Thyroid gland (tissue), 4 donors: Measurements from ENCODE around the gene KCTD21. TPM values are rescaled to one million over a fixed set of nuclear protein-coding genes. Genes with fewer than 3 reads are reported as not detected.

Source experiments
- DNase-seq, 2 donors: peaks; one replicate each; pipeline ENCODE4 v3.0.0-alpha.2; 2019
- H3K27ac ChIP-seq, 3 donors: fragments of 200-600 bp; sonication (generic); 1 replicate in 2 of 3; 2 replicates in 1 of 3; pipeline ENCODE4 v1.5.1; 2016 to 2019; ENCODE audit warnings: mild to moderate bottlenecking in 1 of 3, moderate library complexity in 1 of 3
- H3K27me3 ChIP-seq: fragments of 200-600 bp; sonication (generic); one replicate; pipeline ENCODE4 v1.5.1; 2019
- H3K36me3 ChIP-seq, 2 donors: fragments of 200-600 bp; sonication (generic); one replicate each; pipeline ENCODE4 v1.5.1; 2016 to 2019
- H3K4me1 ChIP-seq, 2 donors: fragments of 200-600 bp; sonication (generic); one replicate each; pipeline ENCODE4 v1.5.1; 2017 to 2019
- H3K4me3 ChIP-seq, 3 donors: fragments of 200-600 bp; sonication (generic); replicated peaks in 1 of 3; 1 replicate in 2 of 3; 2 replicates in 1 of 3; pipeline ENCODE4 v1.5.1; 2016; ENCODE audit warnings: mild to moderate bottlenecking in 1 of 3
- H3K9me3 ChIP-seq: fragments of 200-600 bp; sonication (generic); one replicate; pipeline ENCODE4 v1.5.1; 2017
- POLR2A ChIP-seq, 2 donors: fragments of 450-650 bp; IDR thresholded peaks; one replicate each; pipeline ENCODE4 v1.6.1; 2017; ENCODE audit warnings: antibody characterized with exemption in 2 of 2, mild to moderate bottlenecking in 2 of 2, moderate library complexity in 1 of 2
- WGBS, 2 donors: methylation state at CpG; one replicate each; pipeline ENCODE4 v1.1.5; 2017; 5-methylcytosine and 5-hydroxymethylcytosine counted together
- intact Hi-C: fragments of 100-400 bp; cut with DNase I; formaldehyde crosslinking; loops from one replicate; pipeline ENCODE4 v1.15.1; 2023
- total RNA-seq, 4 donors: library from RNA; depleted of rRNA; stranded (reverse); fragments of >200 nt; gene quantifications; one replicate each; pipeline ENCODE4 v1.2.3, GENCODE V29; 2016
- TF ChIP-seq, protein P1 (sequence below), 6 experiments: fragments of 200-600 bp in 3 of 6; fragments of 450-650 bp in 3 of 6; sonication (generic) in 3 of 6; IDR thresholded peaks; one replicate each; pipeline ENCODE4 v1.5.1; 2016 to 2019; ENCODE audit warnings: antibody characterized with exemption in 6 of 6, mild to moderate bottlenecking in 2 of 6, inconsistent platforms in 1 of 6, moderate library complexity in 1 of 6

KCTD21 gene
- total RNA-seq, 4 donors from 2014 or later = 16.6 to 23.4 (median 17.0) TPM

DNA sequence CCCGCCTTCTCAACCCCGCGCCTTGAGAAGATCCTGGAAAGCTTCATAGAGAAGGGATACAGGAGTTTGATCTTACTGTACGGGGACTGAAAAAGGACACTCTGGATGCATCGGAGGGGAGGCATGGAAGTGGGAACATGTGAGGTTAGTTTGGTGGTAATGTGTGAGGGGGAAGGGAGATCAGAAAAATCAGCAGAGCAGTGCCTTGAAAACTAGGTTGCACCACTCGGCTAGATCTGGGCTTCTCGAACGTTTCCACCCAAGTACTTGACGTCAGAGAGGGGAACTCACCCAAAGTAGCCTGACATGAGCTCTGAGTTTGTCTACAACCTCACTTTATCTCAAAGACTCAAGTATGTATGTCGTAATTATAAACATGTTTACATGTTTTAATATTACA is 14.8 kb upstream of the KCTD21 start:
- no peaks in the 10 kb centered on the region for H3K4me1 ChIP-seq
- 86 to 87% methylated on average over 10 of the region's 10 CpGs for WGBS, 2 donors
- H3K9me3 ChIP-seq = no peaks in the 10 kb centered on the region
- no peak overlapping the region for H3K27ac ChIP-seq
- intact Hi-C loops = no loop called here
- DNase-seq = no peak
- peaks cover 3 to 19% of the 10 kb centered on the region in 2 donors for H3K36me3 ChIP-seq
- no peaks in the 10 kb centered on the region for H3K27me3 ChIP-seq
- TF ChIP-seq, protein P1, sequence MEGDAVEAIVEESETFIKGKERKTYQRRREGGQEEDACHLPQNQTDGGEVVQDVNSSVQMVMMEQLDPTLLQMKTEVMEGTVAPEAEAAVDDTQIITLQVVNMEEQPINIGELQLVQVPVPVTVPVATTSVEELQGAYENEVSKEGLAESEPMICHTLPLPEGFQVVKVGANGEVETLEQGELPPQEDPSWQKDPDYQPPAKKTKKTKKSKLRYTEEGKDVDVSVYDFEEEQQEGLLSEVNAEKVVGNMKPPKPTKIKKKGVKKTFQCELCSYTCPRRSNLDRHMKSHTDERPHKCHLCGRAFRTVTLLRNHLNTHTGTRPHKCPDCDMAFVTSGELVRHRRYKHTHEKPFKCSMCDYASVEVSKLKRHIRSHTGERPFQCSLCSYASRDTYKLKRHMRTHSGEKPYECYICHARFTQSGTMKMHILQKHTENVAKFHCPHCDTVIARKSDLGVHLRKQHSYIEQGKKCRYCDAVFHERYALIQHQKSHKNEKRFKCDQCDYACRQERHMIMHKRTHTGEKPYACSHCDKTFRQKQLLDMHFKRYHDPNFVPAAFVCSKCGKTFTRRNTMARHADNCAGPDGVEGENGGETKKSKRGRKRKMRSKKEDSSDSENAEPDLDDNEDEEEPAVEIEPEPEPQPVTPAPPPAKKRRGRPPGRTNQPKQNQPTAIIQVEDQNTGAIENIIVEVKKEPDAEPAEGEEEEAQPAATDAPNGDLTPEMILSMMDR (IDR thresholded peaks at IDR 0.05) = no peak
- TF ChIP-seq POLR2A (IDR thresholded peaks at IDR 0.05) = no peak
- H3K4me3 ChIP-seq = no peak overlapping the region

DNA sequence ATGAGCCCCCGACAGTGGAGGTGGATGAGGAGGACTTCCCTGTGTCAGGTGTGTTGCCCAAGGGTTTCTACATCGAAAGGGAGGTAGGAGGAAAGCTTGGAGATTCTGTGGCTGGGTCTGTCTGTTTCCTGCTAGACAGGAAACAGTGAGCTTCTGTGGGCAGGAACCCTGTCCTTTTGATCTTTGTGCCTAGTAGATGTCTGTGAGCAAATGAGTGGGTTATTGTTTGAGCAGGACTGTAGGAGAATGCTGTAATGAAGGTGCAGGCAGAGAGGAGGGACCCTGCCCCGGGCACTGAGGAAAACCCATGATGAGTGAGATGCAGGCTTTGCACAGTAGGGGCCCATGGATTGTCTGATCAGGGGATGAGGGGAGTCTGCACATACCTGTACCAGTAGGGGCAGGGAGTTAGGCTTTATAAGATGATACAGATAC is 14.3 kb upstream of the KCTD21 start:
- H3K27me3 ChIP-seq = no peaks in the 10 kb centered on the region
- no peak overlapping the region for H3K4me3 ChIP-seq
- H3K4me1 ChIP-seq = no peaks in the 10 kb centered on the region
- peaks cover 3 to 19% of the 10 kb centered on the region in 2 donors for H3K36me3 ChIP-seq
- no peak overlapping the region for H3K27ac ChIP-seq
- intact Hi-C loops = no loop called here
- H3K9me3 ChIP-seq = no peaks in the 10 kb centered on the region
- WGBS, 2 donors = 63 to 83% methylated on average over 3 of the region's 3 CpGs
- no peak for TF ChIP-seq POLR2A (IDR thresholded peaks at IDR 0.05)
- TF ChIP-seq, protein P1 (IDR thresholded peaks at IDR 0.05) = no peak
- DNase-seq = no peak

DNA sequence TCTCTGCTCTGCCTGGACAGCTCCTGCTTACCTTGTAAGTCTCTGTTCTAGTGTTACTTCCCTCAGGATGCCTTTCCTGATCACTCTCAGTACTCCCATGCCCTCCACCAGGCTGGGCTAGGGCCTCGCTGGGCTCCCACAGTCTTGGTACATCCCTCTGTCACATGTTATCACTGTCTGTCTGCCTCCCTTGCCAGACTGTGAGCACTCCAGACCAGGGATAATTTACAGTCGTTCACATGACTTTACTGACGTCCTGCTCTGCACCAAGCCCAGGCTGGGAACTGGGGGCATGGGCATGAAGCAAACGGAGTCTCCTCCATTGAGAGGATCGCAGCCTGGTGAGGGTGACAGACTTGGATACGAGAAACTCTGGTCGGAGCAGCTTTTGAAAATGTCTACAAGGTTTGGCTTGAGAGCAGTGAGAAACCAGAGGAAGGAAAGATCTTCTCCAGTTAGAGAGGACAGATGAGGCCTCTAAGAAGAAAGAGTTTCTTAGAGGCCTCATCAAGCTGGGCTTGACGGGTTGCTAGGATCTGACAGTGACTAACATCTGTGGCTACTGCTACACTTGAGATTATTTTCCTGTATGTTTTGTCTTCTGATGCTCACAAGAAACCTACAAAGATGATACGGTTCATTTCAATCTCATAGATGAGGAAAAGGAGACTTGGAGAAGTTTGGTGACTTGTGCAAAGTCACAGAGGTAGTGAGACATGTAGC is 12.8 kb upstream of the KCTD21 start:
- Histone ChIP-seq H3K27ac (no peak overlapping the region), H3K9me3 (no peaks in the 10 kb centered on the region), H3K36me3 (peaks cover 3 to 12% of the 10 kb centered on the region in 2 donors), H3K4me1 (no peaks in the 10 kb centered on the region), H3K27me3 (no peaks in the 10 kb centered on the region), H3K4me3 (no peak overlapping the region)
- WGBS, 2 donors = 91 to 95% methylated on average over 9 of the region's 9 CpGs
- intact Hi-C loops = no loop called here
- TF ChIP-seq, protein P1 (IDR thresholded peaks at IDR 0.05) = no peak
- TF ChIP-seq POLR2A (IDR thresholded peaks at IDR 0.05) = no peak
- DNase-seq = no peak

DNA sequence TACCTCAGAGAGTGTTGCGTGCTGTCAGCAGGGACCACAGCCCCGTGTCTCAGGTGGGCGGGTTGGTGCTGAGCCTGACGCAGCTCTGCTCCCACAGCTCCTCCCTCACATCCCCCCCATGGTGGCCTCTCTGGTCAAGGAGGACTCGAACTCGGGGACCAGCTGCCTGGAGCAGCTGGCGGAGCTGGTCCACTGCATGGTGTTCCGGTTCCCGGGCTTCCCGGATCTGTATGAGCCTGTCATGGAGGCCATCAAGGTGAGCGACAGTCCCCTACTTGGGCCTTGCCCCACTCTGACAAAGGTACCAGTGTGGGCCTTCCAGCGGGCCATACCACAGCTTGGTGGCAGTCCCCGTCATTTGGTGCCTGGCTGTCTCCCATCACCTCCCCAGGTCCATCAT is 12.1 kb upstream of the KCTD21 start:
- no peak for DNase-seq
- H3K36me3 ChIP-seq = peaks cover 3 to 12% of the 10 kb centered on the region in 2 donors
- H3K27me3 ChIP-seq = no peaks in the 10 kb centered on the region
- H3K27ac ChIP-seq = no peak overlapping the region
- 95 to 98% methylated on average over 4 to 7 of the region's 13 CpGs for WGBS, 2 donors
- H3K4me1 ChIP-seq = no peaks in the 10 kb centered on the region
- no peak overlapping the region for H3K4me3 ChIP-seq
- H3K9me3 ChIP-seq = no peaks in the 10 kb centered on the region
- no peak for TF ChIP-seq POLR2A (IDR thresholded peaks at IDR 0.05)
- TF ChIP-seq, protein P1 (IDR thresholded peaks at IDR 0.05) = no peak
- intact Hi-C loops = no loop called here

DNA sequence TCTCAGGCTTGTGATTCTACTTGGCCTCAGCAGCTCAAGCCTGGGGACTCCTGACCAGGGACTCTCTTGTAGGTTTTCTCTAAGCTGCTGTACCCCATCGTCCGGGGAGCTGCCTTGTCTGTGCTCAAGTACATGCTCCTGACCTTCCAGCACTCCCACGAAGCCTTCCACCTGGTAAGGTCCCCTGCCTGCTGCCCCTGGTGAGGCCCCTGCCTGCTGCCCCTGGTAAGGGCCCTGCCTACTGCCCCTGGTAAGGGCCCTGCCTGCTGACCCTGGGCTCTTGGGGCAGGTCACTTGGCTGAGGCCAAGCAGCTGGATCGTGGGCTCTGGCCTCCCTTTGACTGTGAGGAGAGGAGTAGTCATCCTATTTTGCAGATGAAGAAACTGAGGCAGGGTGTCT is 11.6 kb upstream of the KCTD21 start:
- H3K4me1 ChIP-seq = no peaks in the 10 kb centered on the region
- no peaks in the 10 kb centered on the region for H3K27me3 ChIP-seq
- 91% methylated on average over 4 of the region's 4 CpGs for WGBS, 2 donors
- TF ChIP-seq, protein P1 (IDR thresholded peaks at IDR 0.05) = no peak
- no peak for TF ChIP-seq POLR2A (IDR thresholded peaks at IDR 0.05)
- H3K36me3 ChIP-seq = peaks cover 3 to 12% of the 10 kb centered on the region in 2 donors
- H3K9me3 ChIP-seq = no peaks in the 10 kb centered on the region
- intact Hi-C loops = no loop called here
- no peak overlapping the region for H3K27ac ChIP-seq
- no peak overlapping the region for H3K4me3 ChIP-seq
- no peak for DNase-seq
